HFFc6 (cell line): ENCODE results near the gene LOXHD1. TPM values are rescaled to one million over a fixed set of nuclear protein-coding genes. Genes with fewer than 3 reads are reported as not detected.

Experiments
- DNase-seq: peaks from one replicate; pipeline ENCODE4 v3.0.0-alpha.2; 2018
- H3K27ac Mint-ChIP-seq: 2 replicates; pipeline ENCODE4 v1.8.0; 2020; ENCODE audit warnings: mild to moderate bottlenecking, mixed read lengths
- H3K27me3 Mint-ChIP-seq: 2 replicates; pipeline ENCODE4 v1.8.0; 2021; ENCODE audit warnings: mild to moderate bottlenecking, moderate library complexity, mixed read lengths; ENCODE audit not compliant: insufficient read depth
- H3K36me3 Mint-ChIP-seq: 2 replicates; pipeline ENCODE4 v1.8.0; 2021; ENCODE audit warnings: low read depth, mixed read lengths
- H3K4me1 Mint-ChIP-seq: 2 replicates; pipeline ENCODE4 v1.8.0; 2020; ENCODE audit warnings: low read depth, mixed read lengths
- H3K4me3 Mint-ChIP-seq: 2 replicates; pipeline ENCODE4 v1.8.0; 2020; ENCODE audit warnings: mild to moderate bottlenecking, moderate library complexity, mixed read lengths
- H3K9me3 Mint-ChIP-seq: 2 replicates; pipeline ENCODE4 v1.8.0; 2020; ENCODE audit warnings: mild to moderate bottlenecking, mixed read lengths
- total RNA-seq, 6 experiments: library from RNA; stranded (reverse); fragmentation: NEBNext Ultra II Directional; extraction: Animal tissue kit (Norgen Biotek cat#: 25700); gene quantifications; 2 replicates in 1 of 6; 3 replicates in 5 of 6; pipeline ENCODE4 v1.2.3, GENCODE V29; 2021
- TF ChIP-seq, protein P1 (sequence below): fragments of 200-600 bp; sonication (generic); IDR thresholded peaks from 2 replicates; pipeline ENCODE4 v1.5.0; 2021; ENCODE audit warnings: antibody characterized with exemption, mild to moderate bottlenecking

Gene LOXHD1
- total RNA-seq, 6 experiments from 2014 or later: not detected

GRCh38 chr18:46621871-46622270, 35.1 kb downstream of the LOXHD1 start:
- TF ChIP-seq, protein P1, sequence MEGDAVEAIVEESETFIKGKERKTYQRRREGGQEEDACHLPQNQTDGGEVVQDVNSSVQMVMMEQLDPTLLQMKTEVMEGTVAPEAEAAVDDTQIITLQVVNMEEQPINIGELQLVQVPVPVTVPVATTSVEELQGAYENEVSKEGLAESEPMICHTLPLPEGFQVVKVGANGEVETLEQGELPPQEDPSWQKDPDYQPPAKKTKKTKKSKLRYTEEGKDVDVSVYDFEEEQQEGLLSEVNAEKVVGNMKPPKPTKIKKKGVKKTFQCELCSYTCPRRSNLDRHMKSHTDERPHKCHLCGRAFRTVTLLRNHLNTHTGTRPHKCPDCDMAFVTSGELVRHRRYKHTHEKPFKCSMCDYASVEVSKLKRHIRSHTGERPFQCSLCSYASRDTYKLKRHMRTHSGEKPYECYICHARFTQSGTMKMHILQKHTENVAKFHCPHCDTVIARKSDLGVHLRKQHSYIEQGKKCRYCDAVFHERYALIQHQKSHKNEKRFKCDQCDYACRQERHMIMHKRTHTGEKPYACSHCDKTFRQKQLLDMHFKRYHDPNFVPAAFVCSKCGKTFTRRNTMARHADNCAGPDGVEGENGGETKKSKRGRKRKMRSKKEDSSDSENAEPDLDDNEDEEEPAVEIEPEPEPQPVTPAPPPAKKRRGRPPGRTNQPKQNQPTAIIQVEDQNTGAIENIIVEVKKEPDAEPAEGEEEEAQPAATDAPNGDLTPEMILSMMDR: no peak
- H3K4me3 Mint-ChIP-seq: no peak overlapping the region
- no peaks in the 10 kb centered on the region for H3K9me3 Mint-ChIP-seq
- no peak for DNase-seq
- H3K36me3 Mint-ChIP-seq: no peaks in the 10 kb centered on the region
- H3K4me1 Mint-ChIP-seq: peaks cover 9% of the 10 kb centered on the region; the same call in 1 of the 2 replicates
- H3K27me3 Mint-ChIP-seq: peaks cover 10% of the 10 kb centered on the region
- H3K27ac Mint-ChIP-seq: no peak overlapping the region

DNA sequence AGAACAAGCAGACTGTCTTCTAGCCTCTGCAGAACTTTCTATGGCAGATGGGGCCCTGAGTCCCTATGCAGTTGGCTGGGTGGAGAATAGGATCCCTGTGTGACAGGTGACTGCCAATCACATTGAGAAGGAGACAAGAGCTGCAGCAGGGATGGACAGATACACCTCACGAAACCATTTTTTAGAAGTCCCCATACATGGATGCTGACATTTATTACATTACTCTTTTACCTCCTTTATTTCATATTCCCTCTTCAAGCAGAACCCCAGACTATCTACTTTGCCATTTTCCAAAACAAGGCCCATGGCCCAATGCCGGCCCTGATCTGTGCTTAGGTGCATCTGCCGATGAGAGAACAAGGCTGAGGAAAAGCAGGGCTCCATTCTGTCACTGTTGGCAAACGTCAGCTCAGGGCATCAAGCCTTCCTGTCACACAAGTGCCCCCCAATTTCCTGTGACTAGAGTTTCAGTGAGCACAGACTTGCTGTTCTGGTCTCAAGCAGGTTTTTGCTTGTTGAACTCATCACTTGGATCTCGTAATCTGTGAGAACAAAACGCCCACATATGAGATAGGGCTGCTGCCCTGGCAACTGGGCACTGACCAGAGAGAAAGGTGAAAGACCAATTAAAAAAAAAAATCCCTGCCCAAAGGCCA, 35.8 kb downstream of the LOXHD1 start:
- no peak overlapping the region for H3K27ac Mint-ChIP-seq
- no peak overlapping the region for H3K4me3 Mint-ChIP-seq
- DNase-seq: no peak
- H3K4me1 Mint-ChIP-seq: peaks cover 9% of the 10 kb centered on the region; the same call in 1 of the 2 replicates
- H3K9me3 Mint-ChIP-seq: no peaks in the 10 kb centered on the region
- TF ChIP-seq, protein P1: no peak
- H3K27me3 Mint-ChIP-seq: peaks cover 8% of the 10 kb centered on the region
- H3K36me3 Mint-ChIP-seq: no peaks in the 10 kb centered on the region

DNA sequence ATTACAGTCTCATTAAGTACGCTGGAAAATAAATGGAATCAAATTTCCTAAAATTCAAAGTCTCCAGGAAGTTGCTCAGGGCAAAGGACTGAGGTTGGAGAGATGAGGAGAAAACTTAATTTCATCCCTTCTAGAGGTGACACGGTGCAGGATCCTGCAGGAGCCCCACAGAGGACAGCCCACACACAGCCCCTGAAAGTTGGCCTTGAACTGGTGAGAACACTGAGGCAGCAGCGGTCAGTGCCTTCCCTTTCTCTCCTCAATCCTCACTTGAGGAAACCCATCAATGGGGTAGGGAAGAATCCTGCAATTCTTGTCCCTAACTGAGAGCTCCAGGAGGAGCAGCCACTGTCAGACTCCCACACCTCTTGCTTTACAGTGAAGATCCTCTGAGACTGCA, 37.5 kb downstream of the LOXHD1 start:
- no peaks in the 10 kb centered on the region for H3K36me3 Mint-ChIP-seq

DNA sequence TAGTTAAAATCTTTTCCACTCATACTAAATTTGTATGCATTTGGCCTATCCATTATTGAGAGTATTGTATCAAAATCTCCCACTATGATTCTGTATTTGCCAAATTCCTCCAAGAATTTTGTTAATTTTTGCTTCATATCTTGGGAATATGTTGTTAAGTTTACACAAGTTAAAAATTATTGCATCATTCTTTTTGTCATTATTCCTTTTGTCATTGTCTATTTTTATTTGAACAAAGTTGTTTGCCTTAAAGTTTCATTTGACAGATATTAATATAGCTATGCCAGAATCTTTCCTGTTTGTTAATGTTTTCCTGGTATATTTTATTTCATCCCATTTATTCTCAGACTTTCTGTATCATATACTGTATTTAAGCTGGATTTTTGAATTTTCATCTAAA, 41.3 kb downstream of the LOXHD1 start:
- Mint-ChIP-seq H3K27me3 (peaks cover 5% of the 10 kb centered on the region), H3K9me3 (no peaks in the 10 kb centered on the region), H3K4me1 (no peaks in the 10 kb centered on the region), H3K27ac (no peak overlapping the region), H3K36me3 (no peaks in the 10 kb centered on the region), H3K4me3 (no peak overlapping the region)
- DNase-seq: no peak
- TF ChIP-seq, protein P1: no peak

More for the DNA sequence above, 37.5 kb downstream of the LOXHD1 start:
- DNase-seq: no peak
- Mint-ChIP-seq H3K4me3 (no peak overlapping the region), H3K27ac (no peak overlapping the region), H3K9me3 (no peaks in the 10 kb centered on the region), H3K27me3 (peaks cover 8% of the 10 kb centered on the region), H3K4me1 (peaks cover 9% of the 10 kb centered on the region; the same call in 1 of the 2 replicates)
- TF ChIP-seq, protein P1: no peak

DNA sequence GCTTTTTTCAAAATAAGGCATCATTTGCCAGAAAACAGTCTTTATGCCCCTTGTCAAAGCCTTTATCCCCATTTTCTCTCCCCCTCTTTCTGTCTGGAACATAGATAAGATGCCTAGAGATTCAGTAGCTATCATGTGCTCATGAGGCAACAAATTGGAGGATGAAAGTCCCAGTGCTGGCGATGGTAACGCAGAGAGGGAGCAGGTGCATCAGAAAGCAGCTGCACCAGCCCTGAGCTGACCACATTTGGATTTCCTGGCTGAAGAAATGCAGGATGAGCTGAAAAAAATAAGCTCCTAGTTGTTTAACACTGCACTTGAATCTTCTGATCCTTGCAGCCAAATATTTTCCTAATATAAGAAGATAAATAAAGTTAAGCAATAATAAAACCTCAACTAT, 48.0 kb downstream of the LOXHD1 start:
- Mint-ChIP-seq H3K27me3 (peaks cover 7% of the 10 kb centered on the region), H3K36me3 (no peaks in the 10 kb centered on the region), H3K27ac (no peak overlapping the region), H3K4me3 (no peak overlapping the region), H3K9me3 (no peaks in the 10 kb centered on the region), H3K4me1 (no peaks in the 10 kb centered on the region)
- TF ChIP-seq, protein P1: no peak
- no peak for DNase-seq
